Pancreas (tissue), 10 donors: ENCODE measurements around the gene ZFAND3. TPM values are rescaled to one million over a fixed set of nuclear protein-coding genes. Genes with fewer than 3 reads are reported as not detected.
"Not testable (repeated sequence)": the region's sequence is repeated elsewhere in the genome, so short reads cannot be mapped to it uniquely, and the experiment has no call there.

ENCODE experiments used
- ATAC-seq, 4 donors: fragments of 200-7000 bp; cut with Tn5 transposase; one replicate each; pipeline versions ENCODE4 v1.8.0 to v1.9.1; 2020; ENCODE audit warnings: mild to moderate bottlenecking in 4 of 4, moderate library complexity in 4 of 4
- DNase-seq, 6 donors: peaks; one replicate each; pipeline ENCODE4 v3.0.0-alpha.2; 2020
- FAIRE-seq: peaks from 2 replicates; lab custom pipeline; 2012; peaks lifted over from hg19 to GRCh38; lab: Jason Lieb, UNC
- H3K27ac ChIP-seq, 4 donors: fragments of 200-600 bp; sonication (generic); 1 replicate in 3 of 4; 2 replicates in 1 of 4; pipeline versions ENCODE4 v1.5.0 to v1.8.0; 2020
- H3K27me3 ChIP-seq, 4 donors: fragments of 200-600 bp; one replicate each; pipeline ENCODE4 v1.8.0; 2021
- H3K36me3 ChIP-seq, 3 donors: fragments of 200-600 bp; sonication (generic) in 1 of 3; one replicate each; pipeline versions ENCODE4 v1.5.0 to v1.8.0; 2020 to 2021
- H3K4me1 ChIP-seq, 3 donors: fragments of 200-600 bp; one replicate each; pipeline ENCODE4 v1.8.0; 2021
- H3K4me3 ChIP-seq, 4 donors: fragments of 200-600 bp; sonication (generic) in 2 of 4; one replicate each; pipeline versions ENCODE4 v1.5.0 to v1.8.0; 2020 to 2021
- H3K9me3 ChIP-seq, 4 donors: fragments of 200-600 bp; one replicate each; pipeline ENCODE4 v1.8.0; 2021
- WGBS, 2 donors: extraction: QIAGEN DNeasy Blood & Tissue Kit; methylation state at CpG; one replicate each; pipeline ENCODE4 v1.1.7; 2013; 5-methylcytosine and 5-hydroxymethylcytosine counted together
- intact Hi-C, 3 donors: fragments of 100-400 bp; cut with DNase I; formaldehyde crosslinking; loops; one replicate each; pipeline versions ENCODE4 v1.11.1 to v1.14.2; 2022
- polyA plus RNA-seq, 2 donors: library from polyadenylated mRNA; stranded (reverse); fragments of 200-250 nt; gene quantifications; one replicate each; pipeline ENCODE4 v1.2.3, GENCODE V29; 2013
- total RNA-seq, 6 donors: library from RNA; stranded (reverse); fragmentation: NEBNext Ultra II Directional in 4 of 6; extraction: Animal tissue kit (Norgen Biotek cat#: 25700) in 4 of 6; gene quantifications; one replicate each; pipeline versions ENCODE4 v1.2.1 to v1.2.4, GENCODE V29; 2021 to 2023
- TF ChIP-seq, protein P1 (sequence below), 4 donors: fragments of 200-600 bp; sonication (generic) in 3 of 4; IDR thresholded peaks; one replicate each; pipeline versions ENCODE4 v1.5.0 to v1.8.0; 2021; ENCODE audit warnings: antibody characterized with exemption in 4 of 4
- donor health status: healthy with polysubstance abuse.
- donor health status: DM: no; HTN: no; CAD: no; lungs with moderate emphysema.
- donor health status: DM: no; HTN: no; CAD: no.
- donor health status: control.
- donor health status: control.
- donor health status: Bipolar disorder and iron deficiency.
- donor health status: DM: yes; HTN: yes; CAD: no.
- donor health status: DM: no; HTN: no; CAD: no.
- donor health status: DM: no; HTN: no; CAD: no.
- donor health status: DM: yes; HTN: yes; CAD: no.

The ZFAND3 gene
- total and polyA plus RNA-seq, 8 donors, result 13.1 to 49.8 (median 31.8) TPM

DNA sequence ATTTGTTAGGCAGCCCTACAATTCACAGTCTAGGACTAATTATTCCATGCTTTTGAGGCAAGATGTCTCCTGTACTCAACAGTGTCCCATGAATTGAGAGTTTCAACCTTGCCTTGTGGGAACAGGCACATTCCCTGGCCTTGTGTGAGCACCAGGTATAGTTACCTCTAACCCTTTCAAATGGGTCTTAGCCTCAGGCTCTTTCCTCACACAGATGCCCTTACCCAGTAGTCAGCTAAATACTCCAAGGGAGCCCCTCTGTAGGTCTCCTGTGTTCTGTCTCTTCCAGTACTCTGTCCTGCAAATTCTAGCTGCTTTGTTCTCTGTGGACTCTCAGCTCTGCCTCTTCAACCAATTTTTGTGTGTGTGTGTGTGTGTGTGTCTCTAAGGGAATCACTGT is 135.3 kb downstream of the ZFAND3 start:
- H3K9me3 ChIP-seq, result no peaks in the 10 kb centered on the region
- H3K27me3 ChIP-seq, result no peaks in the 10 kb centered on the region
- DNase-seq, result no peak
- FAIRE-seq, result no peak
- TF ChIP-seq, protein P1, sequence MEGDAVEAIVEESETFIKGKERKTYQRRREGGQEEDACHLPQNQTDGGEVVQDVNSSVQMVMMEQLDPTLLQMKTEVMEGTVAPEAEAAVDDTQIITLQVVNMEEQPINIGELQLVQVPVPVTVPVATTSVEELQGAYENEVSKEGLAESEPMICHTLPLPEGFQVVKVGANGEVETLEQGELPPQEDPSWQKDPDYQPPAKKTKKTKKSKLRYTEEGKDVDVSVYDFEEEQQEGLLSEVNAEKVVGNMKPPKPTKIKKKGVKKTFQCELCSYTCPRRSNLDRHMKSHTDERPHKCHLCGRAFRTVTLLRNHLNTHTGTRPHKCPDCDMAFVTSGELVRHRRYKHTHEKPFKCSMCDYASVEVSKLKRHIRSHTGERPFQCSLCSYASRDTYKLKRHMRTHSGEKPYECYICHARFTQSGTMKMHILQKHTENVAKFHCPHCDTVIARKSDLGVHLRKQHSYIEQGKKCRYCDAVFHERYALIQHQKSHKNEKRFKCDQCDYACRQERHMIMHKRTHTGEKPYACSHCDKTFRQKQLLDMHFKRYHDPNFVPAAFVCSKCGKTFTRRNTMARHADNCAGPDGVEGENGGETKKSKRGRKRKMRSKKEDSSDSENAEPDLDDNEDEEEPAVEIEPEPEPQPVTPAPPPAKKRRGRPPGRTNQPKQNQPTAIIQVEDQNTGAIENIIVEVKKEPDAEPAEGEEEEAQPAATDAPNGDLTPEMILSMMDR (IDR thresholded peaks at IDR 0.05), result no peak
- H3K27ac ChIP-seq, result no peak overlapping the region
- ATAC-seq, result no peak
- no peaks in the 10 kb centered on the region for H3K36me3 ChIP-seq
- H3K4me1 ChIP-seq, result peaks cover 0 to 11% (median 10%) of the 10 kb centered on the region in 3 donors
- intact Hi-C loops, result no loop called here
- H3K4me3 ChIP-seq, result no peak overlapping the region

DNA sequence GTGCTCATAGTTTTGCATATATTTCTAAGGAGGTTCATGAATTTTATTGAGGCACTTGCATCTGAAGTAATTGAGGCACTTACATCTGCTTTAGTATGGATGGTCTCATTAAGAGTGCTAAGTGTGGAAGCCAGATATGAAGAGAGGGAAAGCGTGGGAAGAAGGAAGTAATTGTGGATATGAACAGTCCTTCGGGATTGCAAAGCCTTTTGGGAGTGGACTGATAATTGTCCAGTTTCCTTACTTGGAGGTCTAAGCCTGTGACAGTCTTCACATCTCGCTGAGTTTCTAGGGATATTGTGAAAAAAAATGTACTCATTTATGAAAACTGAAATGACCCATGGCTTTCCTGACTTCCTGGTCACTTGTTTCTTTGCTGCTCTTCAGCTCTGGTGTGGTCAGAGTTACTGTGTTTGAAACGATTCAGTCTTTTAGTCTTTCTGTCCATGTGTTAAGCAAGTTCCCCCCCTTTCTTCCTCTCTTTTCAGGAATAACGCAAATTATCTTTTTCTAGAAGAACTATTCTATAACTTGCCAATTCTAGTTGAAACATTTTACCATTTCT is 137.3 kb downstream of the ZFAND3 start:
- TF ChIP-seq, protein P1 (IDR thresholded peaks at IDR 0.05), result no peak
- Histone ChIP-seq H3K9me3 (no peaks in the 10 kb centered on the region), H3K27me3 (no peaks in the 10 kb centered on the region), H3K4me3 (no peak overlapping the region), H3K36me3 (no peaks in the 10 kb centered on the region), H3K27ac (no peak overlapping the region), H3K4me1 (peaks cover 0 to 11% (median 10%) of the 10 kb centered on the region in 3 donors)
- FAIRE-seq (no peak), DNase-seq (no peak), ATAC-seq (no peak)
- intact Hi-C loops, result no loop called here
- WGBS, 2 donors, result 61 to 75% methylated on average over 5 of the region's 5 CpGs

DNA sequence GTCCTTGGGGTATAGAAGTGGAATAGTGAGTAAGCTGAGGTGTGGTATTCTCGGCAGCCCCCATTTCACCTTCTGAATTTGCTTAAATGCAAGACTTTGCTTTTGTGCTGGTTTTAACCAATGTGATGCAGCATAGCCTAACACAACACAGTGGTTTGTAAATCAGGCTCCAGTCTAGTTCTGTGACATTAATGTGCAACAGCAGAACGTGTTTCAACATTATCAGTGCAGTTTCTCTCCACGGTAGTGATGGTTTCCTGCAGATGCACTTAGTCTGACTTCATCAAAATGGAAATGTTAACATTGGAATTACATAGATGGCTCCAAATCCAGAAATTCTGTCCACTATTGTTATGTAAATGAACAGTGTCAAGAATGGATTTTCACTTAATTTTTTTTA is 139.5 kb downstream of the ZFAND3 start:
- WGBS, 2 donors, result 87 to 88% methylated on average over 3 of the region's 3 CpGs
- no peaks in the 10 kb centered on the region for H3K9me3 ChIP-seq
- H3K27me3 ChIP-seq, result no peaks in the 10 kb centered on the region
- intact Hi-C loops, result no loop called here
- ATAC-seq, result no peak
- H3K4me1 ChIP-seq, result peaks cover 0 to 11% (median 6%) of the 10 kb centered on the region in 3 donors
- H3K27ac ChIP-seq, result no peak overlapping the region
- H3K4me3 ChIP-seq, result no peak overlapping the region
- no peak for FAIRE-seq
- DNase-seq, result no peak
- no peaks in the 10 kb centered on the region for H3K36me3 ChIP-seq
- TF ChIP-seq, protein P1 (IDR thresholded peaks at IDR 0.05), result no peak

DNA sequence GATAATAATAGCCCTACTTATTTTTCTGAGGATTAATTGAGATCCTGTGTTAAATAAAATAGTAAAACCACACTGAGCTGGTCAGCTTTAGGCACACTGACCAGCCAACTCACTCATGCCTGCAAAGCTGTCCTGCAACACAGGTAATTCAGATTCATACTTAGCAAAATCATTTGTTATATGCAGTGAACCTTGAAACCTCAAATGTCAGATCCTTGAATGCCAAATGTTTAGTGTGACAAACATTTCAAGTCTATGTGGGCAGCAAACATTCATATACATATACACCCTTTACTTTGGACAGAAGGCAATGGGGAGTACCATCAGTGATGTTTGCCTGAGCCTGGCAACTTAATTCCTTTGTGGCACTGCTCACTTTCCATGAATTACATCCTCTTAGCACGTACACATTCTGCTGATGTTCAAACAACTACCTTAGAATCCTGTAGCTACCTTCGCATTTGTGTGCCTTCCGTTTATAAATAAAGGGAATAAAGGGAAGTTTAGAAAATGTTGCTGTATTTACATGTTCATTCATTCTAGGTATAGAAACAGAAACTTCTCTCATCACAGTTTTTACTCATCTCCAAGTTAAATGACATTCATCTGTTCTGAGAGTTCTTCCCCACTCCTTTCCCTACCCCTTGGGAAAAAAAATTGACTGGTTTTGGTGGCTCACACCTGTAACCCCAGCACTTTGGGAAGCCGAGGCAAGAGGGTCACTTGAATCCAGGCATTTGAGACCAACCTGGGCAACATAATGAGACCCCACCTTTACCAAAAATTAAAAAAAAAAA is 140.8 kb downstream of the ZFAND3 start:
- Histone ChIP-seq H3K4me3 (no peak overlapping the region), H3K27me3 (no peaks in the 10 kb centered on the region), H3K9me3 (no peaks in the 10 kb centered on the region), H3K36me3 (no peaks in the 10 kb centered on the region), H3K27ac (no peak overlapping the region), H3K4me1 (peaks cover 0 to 11% (median 6%) of the 10 kb centered on the region in 3 donors)
- DNase-seq (no peak), FAIRE-seq (no peak), ATAC-seq (no peak)
- WGBS, 2 donors, result 95 to 97% methylated on average over 4 of the region's 4 CpGs
- intact Hi-C loops, result no loop called here
- TF ChIP-seq, protein P1 (IDR thresholded peaks at IDR 0.05), result no peak

DNA sequence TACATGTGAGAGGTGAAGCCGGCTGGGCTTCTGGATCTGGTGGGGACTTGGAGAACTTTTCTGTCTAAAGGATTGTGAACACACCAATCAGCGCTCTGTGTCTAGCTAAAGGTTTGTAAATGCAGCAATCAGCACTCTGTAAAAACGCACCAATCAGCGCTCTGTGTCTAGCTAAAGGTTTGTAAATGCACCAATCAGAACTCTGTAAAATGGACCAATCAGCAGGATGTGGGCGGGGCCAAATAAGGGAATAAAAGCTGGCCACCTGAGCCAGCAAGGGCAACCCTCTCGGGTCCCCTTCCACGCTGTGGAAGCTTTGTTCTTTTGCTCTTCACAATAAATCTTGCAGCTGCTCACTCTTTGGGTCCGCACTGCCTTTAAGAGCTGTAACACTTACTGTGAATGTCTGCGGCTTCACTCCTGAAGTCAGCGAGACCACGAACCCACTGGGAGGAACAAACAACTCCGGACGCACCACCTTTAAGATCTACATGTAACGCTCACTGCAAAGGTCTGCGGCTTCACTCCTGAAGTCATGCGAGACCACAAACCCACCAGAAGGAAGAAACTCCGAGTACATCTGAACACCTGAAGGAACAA is 143.1 kb downstream of the ZFAND3 start:
- H3K27ac ChIP-seq, H3K9me3 ChIP-seq, DNase-seq, ATAC-seq, H3K4me1 ChIP-seq, H3K27me3 ChIP-seq, FAIRE-seq, H3K36me3 ChIP-seq, H3K4me3 ChIP-seq, intact Hi-C loops: not testable (repeated sequence)
- 96 to 97% methylated on average over 17 of the region's 17 CpGs for WGBS, 2 donors
